ENCODE data around the gene YAF2.
"Not testable (repeated sequence)": the region's sequence is repeated elsewhere in the genome, so short reads cannot be mapped to it uniquely, and the experiment has no call there.

DNA sequence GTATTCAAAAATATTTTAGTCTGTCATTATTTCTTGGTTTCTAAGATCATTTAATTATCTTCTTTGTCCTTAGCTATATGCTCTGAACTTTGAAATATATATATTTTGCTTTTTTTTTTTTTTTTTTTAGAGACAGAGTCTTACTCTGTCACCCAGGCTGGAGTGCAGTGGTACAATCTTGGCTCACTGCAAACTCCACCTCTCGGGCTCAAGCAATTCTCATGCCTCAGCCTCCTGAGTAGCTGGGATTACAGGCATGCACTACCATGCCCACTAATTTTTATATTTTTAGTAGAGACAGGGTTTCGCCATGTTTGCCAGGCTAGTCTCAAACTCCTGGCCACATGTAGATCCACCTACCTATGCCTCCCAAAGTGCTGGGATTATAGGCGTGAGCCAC is 49.8 kb downstream of the YAF2 start:
- TF ChIP-seq, protein P1, sequence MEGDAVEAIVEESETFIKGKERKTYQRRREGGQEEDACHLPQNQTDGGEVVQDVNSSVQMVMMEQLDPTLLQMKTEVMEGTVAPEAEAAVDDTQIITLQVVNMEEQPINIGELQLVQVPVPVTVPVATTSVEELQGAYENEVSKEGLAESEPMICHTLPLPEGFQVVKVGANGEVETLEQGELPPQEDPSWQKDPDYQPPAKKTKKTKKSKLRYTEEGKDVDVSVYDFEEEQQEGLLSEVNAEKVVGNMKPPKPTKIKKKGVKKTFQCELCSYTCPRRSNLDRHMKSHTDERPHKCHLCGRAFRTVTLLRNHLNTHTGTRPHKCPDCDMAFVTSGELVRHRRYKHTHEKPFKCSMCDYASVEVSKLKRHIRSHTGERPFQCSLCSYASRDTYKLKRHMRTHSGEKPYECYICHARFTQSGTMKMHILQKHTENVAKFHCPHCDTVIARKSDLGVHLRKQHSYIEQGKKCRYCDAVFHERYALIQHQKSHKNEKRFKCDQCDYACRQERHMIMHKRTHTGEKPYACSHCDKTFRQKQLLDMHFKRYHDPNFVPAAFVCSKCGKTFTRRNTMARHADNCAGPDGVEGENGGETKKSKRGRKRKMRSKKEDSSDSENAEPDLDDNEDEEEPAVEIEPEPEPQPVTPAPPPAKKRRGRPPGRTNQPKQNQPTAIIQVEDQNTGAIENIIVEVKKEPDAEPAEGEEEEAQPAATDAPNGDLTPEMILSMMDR (IDR thresholded peaks at IDR 0.05), result not testable (repeated sequence)
- not testable (repeated sequence) for TF ChIP-seq ZFX (IDR thresholded peaks at IDR 0.05; ENCODE audit: borderline replicate concordance)
